Endothelial cell of umbilical vein (primary cell): ENCODE results near the gene APBA3. TPM values are rescaled to one million over a fixed set of nuclear protein-coding genes. Genes with fewer than 3 reads are reported as not detected.

ENCODE experiments used
- BruUV-seq: library from RNA; stranded (reverse); fragments of 400-500 nt; replicated peaks from 2 replicates; lab custom pipeline; 2021; lab: Mats Ljungman, UMichigan
- CTCF ChIA-PET: fragments of 300-600, 350-600 bp; sonication (Branson Sonifier 250); formaldehyde crosslinking; loops from one replicate; lab custom pipeline; 2021; ENCODE audit warnings: antibody characterized with exemption, inconsistent platforms; lab: Charles Lee
- POLR2A ChIA-PET: fragments of 300-600, 350-600 bp; sonication (Branson Sonifier 250); formaldehyde crosslinking; loops from one replicate; lab custom pipeline; 2021; ENCODE audit warnings: antibody characterized with exemption, inconsistent platforms; lab: Charles Lee
- DNase-seq: peaks from one replicate; pipeline ENCODE4 v3.0.0-alpha.2; 2011; ENCODE audit warnings: low read depth, low spot score
- FAIRE-seq: peaks from 2 replicates; lab custom pipeline; 2011; peaks lifted over from hg19 to GRCh38; lab: Jason Lieb, UNC
- H2AFZ ChIP-seq: 2 replicates; pipeline ENCODE4 v1.6.0; 2012; ENCODE audit warnings: low read depth, low read length, control low read depth, inconsistent platforms
- H3K27ac ChIP-seq: 2 replicates; pipeline ENCODE4 v1.5.1; 2011; ENCODE audit warnings: low read depth, mild to moderate bottlenecking, control low read depth, low read length, moderate library complexity; ENCODE audit not compliant: insufficient read depth
- H3K27me3 ChIP-seq, 2 experiments: 2 replicates each; pipeline versions ENCODE4 v1.6.0 to v1.6.1; 2011; ENCODE audit warnings: low read length in 2 of 2, mixed read lengths in 1 of 2; ENCODE audit not compliant: control insufficient read depth in 2 of 2, insufficient read depth in 2 of 2
- H3K36me3 ChIP-seq, 2 experiments: 2 replicates in 1 of 2; 3 replicates in 1 of 2; pipeline ENCODE4 v1.5.1; 2011; ENCODE audit warnings: low read length in 2 of 2, mild to moderate bottlenecking in 1 of 2, moderate library complexity in 1 of 2; ENCODE audit not compliant: control insufficient read depth in 2 of 2, insufficient read depth in 2 of 2; ENCODE audit errors: extremely low read depth in 1 of 2
- H3K4me1 ChIP-seq: 3 replicates; pipeline ENCODE4 v1.5.1; 2011; ENCODE audit warnings: mild to moderate bottlenecking, low read length; ENCODE audit not compliant: control insufficient read depth, insufficient read depth; ENCODE audit errors: extremely low read depth
- H3K4me2 ChIP-seq: 2 replicates; pipeline ENCODE4 v1.6.1; 2011; ENCODE audit warnings: low read length, control low read depth, mixed read lengths; ENCODE audit not compliant: insufficient read depth
- H3K4me3 ChIP-seq, 3 experiments: fragments of 200-600 bp in 1 of 3; sonication (generic), shearing (Covaris generic) in 1 of 3; replicated peaks in 1 of 3; 2 replicates each; pipeline ENCODE4 v1.5.1; 2011 to 2016; ENCODE audit warnings: control low read depth in 3 of 3, low read length in 3 of 3, mild to moderate bottlenecking in 2 of 3, inconsistent platforms in 1 of 3, low read depth in 1 of 3, moderate library complexity in 1 of 3; ENCODE audit not compliant: insufficient read depth in 1 of 3
- H3K79me2 ChIP-seq: 2 replicates; pipeline ENCODE4 v1.6.0; 2012; ENCODE audit warnings: low read length, inconsistent platforms; ENCODE audit not compliant: control insufficient read depth, insufficient read depth
- H3K9ac ChIP-seq: replicated peaks from 2 replicates; pipeline ENCODE3; 2011; ENCODE audit warnings: low read length, control low read depth; ENCODE audit not compliant: insufficient read depth; ENCODE audit errors: extremely low read depth
- H3K9me1 ChIP-seq: replicated peaks from 3 replicates; pipeline ENCODE4 v1.6.0; 2011; ENCODE audit warnings: mild to moderate bottlenecking, low read length; ENCODE audit not compliant: control insufficient read depth, insufficient read depth; ENCODE audit errors: extremely low read depth
- H3K9me3 ChIP-seq: replicated peaks from 2 replicates; pipeline ENCODE4 v1.5.1; 2012; ENCODE audit warnings: low read length, inconsistent platforms; ENCODE audit not compliant: control insufficient read depth, insufficient read depth
- H4K20me1 ChIP-seq: replicated peaks from 2 replicates; pipeline ENCODE3; 2011; ENCODE audit warnings: mild to moderate bottlenecking, low read length; ENCODE audit not compliant: control insufficient read depth, insufficient read depth; ENCODE audit errors: extremely low read depth
- CTCF ChIP-seq, 2 donors: IDR thresholded peaks; 1 replicate in 1 of 2; 2 replicates in 1 of 2; pipeline ENCODE4 v1.5.1; 2011; ENCODE audit warnings: low read length in 2 of 2, mild to moderate bottlenecking in 2 of 2, moderate library complexity in 2 of 2, control low read depth in 1 of 2, inconsistent platforms in 1 of 2, low read depth in 1 of 2; ENCODE audit not compliant: insufficient read depth in 1 of 2; ENCODE audit errors: extremely low read depth in 1 of 2
- EZH2 ChIP-seq: IDR thresholded peaks from 2 replicates; pipeline ENCODE4 v1.6.1; 2012; ENCODE audit warnings: borderline replicate concordance, low read depth, mild to moderate bottlenecking, moderate library complexity, low read length, inconsistent platforms; ENCODE audit not compliant: severe bottlenecking
- FOS ChIP-seq: IDR thresholded peaks from 2 replicates; pipeline ENCODE4 v1.6.1; 2011; ENCODE audit warnings: mild to moderate bottlenecking, low read length, moderate library complexity, borderline replicate concordance; ENCODE audit not compliant: insufficient read depth
- GATA2 ChIP-seq: IDR thresholded peaks from 2 replicates; pipeline ENCODE4 v1.7.0; 2011; ENCODE audit warnings: low read depth, mild to moderate bottlenecking, moderate library complexity, mixed read lengths, low read length; ENCODE audit not compliant: insufficient read length, insufficient read depth
- JUN ChIP-seq: IDR thresholded peaks from 2 replicates; pipeline ENCODE4 v1.6.1; 2011; ENCODE audit warnings: borderline replicate concordance, low read depth; ENCODE audit not compliant: insufficient read length, insufficient read depth
- MAX ChIP-seq: IDR thresholded peaks from 2 replicates; pipeline ENCODE4 v1.6.1; 2011; ENCODE audit not compliant: insufficient read depth, insufficient read length
- MYC ChIP-seq: IDR thresholded peaks from one replicate; pipeline ENCODE4 v1.6.1; 2011; ENCODE audit warnings: mild to moderate bottlenecking, low read depth, low read length
- POLR2A ChIP-seq: IDR thresholded peaks from 2 replicates; pipeline ENCODE4 v1.6.1; 2012; ENCODE audit warnings: low read depth, mild to moderate bottlenecking, control low read depth, low read length
- POLR2AphosphoS5 ChIP-seq: IDR thresholded peaks from 2 replicates; pipeline ENCODE4 v1.6.1; 2012; ENCODE audit warnings: low read depth, mild to moderate bottlenecking, control low read depth, low read length, moderate library complexity; ENCODE audit not compliant: insufficient read depth
- dilution Hi-C: fragments of 300-500 bp; cut with MboI; formaldehyde crosslinking; loops from one replicate; pipeline ENCODE4 v1.15.0; 2019; ENCODE audit warnings: low sequenced_read_pairs; ENCODE audit not compliant: extremely low pct_ligation_motif_present
- intact Hi-C: fragments of 100-400 bp; cut with micrococcal nuclease; formaldehyde crosslinking; loops from one replicate; pipeline ENCODE4 v1.10.0; 2022
- polyA plus RNA-seq, 4 experiments: library from polyadenylated mRNA; depleted of rRNA in 3 of 4; stranded (reverse) in 3 of 4; unstranded in 1 of 4; fragments of >200 nt; gene quantifications; 2 replicates each; pipeline versions ENCODE4 v1.2.1 to v1.2.3, GENCODE V29; 2011 to 2012; ENCODE audit warnings: missing spikeins in 1 of 4
- total RNA-seq: library from RNA; stranded (reverse); gene quantifications from 2 replicates; pipeline ENCODE4 v1.2.3, GENCODE V29; 2021

Gene APBA3
- total and polyA plus RNA-seq, 2 donors (not counting 3 experiments of a cell fraction or from before 2014, with no cell fraction given), result 23.4 to 25.1 TPM

- H3K9me1 ChIP-seq, result no peaks in the 10 kb centered on the region
- H3K36me3 ChIP-seq, result no peaks in the 10 kb centered on the region
- no TSS peak for BruUV-seq
- H2AFZ ChIP-seq, result no peak overlapping the region
- no peak for TF ChIP-seq JUN
- no peak for TF ChIP-seq GATA2
- TF ChIP-seq CTCF (IDR thresholded peaks at IDR 0.05; ENCODE audit: extremely low read depth in 1 of 2, insufficient read depth in 1 of 2, low read depth in 1 of 2, low read length in 2 of 2), result no peak
- TF ChIP-seq MYC, result no peak
- TF ChIP-seq POLR2AphosphoS5, result no peak
- no peak for TF ChIP-seq EZH2
- TF ChIP-seq FOS, result no peak
- TF ChIP-seq MAX, result no peak
- TF ChIP-seq POLR2A, result no peak
- H3K4me3 ChIP-seq, result no peak overlapping the region
- FAIRE-seq (no peak), DNase-seq (no peak)
- dilution Hi-C loops, result no loop called here
- POLR2A ChIA-PET, result no interaction called here
- H4K20me1 ChIP-seq, result no peaks in the 10 kb centered on the region
- H3K9ac ChIP-seq, result no peak overlapping the region
- CTCF ChIA-PET, result no interaction called here
- intact Hi-C loops, result no loop called here
- H3K27ac ChIP-seq, result no peak overlapping the region
- H3K9me3 ChIP-seq, result no peaks in the 10 kb centered on the region
- no peaks in the 10 kb centered on the region for H3K4me1 ChIP-seq
- H3K27me3 ChIP-seq, result peaks cover 19 to 20% of the 10 kb centered on the region in 2 experiments
- no peak overlapping the region for H3K4me2 ChIP-seq
- H3K79me2 ChIP-seq, result no peaks in the 10 kb centered on the region
Measured at GRCh38 chr19:3803986-3804385, 42.5 kb upstream of the APBA3 start.
